Caco-2 (cell line): ENCODE results near the gene SLC1A7. TPM values are rescaled to one million over a fixed set of nuclear protein-coding genes. Genes with fewer than 3 reads are reported as not detected.

Experiments used
- BruUV-seq: library from RNA; stranded (reverse); fragments of 400-500 nt; replicated peaks from 2 replicates; lab custom pipeline; 2021; lab: Mats Ljungman, UMichigan
- CTCF ChIA-PET: fragments of 300-600 bp; sonication (Branson Sonifier 250); formaldehyde crosslinking; loops from one replicate; lab custom pipeline; 2022; ENCODE audit warnings: antibody characterized with exemption; lab: Charles Lee
- POLR2A ChIA-PET: fragments of 300-600 bp; sonication (Branson Sonifier 250); formaldehyde crosslinking; loops from one replicate; lab custom pipeline; 2022; ENCODE audit warnings: antibody characterized with exemption; lab: Charles Lee
- DNase-seq, 2 experiments: peaks; one replicate each; pipeline versions ENCODE4 v3.0.0 to v3.0.0-alpha.2; 2020 to 2022
- H3K27me3 ChIP-seq: replicated peaks from 2 replicates; pipeline ENCODE4 v1.6.0; 2011; ENCODE audit warnings: low read length; ENCODE audit not compliant: control insufficient read depth, insufficient read depth
- H3K36me3 ChIP-seq: 2 replicates; pipeline ENCODE4 v1.5.1; 2011; ENCODE audit warnings: low read length; ENCODE audit not compliant: control insufficient read depth, insufficient read depth
- H3K4me1 ChIP-seq: fragments of 250-450 bp; sonication (Bioruptor Pico); 2 replicates; pipeline ENCODE4 v1.5.1; 2020; ENCODE audit warnings: mild to moderate bottlenecking
- H3K4me3 ChIP-seq: 2 replicates; pipeline ENCODE4 v1.5.1; 2011; ENCODE audit warnings: low read depth, mild to moderate bottlenecking, control low read depth, low read length
- H3K9me3 ChIP-seq: fragments of 250-450 bp; sonication (Bioruptor Pico); 2 replicates; pipeline ENCODE4 v1.5.1; 2020; ENCODE audit warnings: mild to moderate bottlenecking, moderate library complexity
- H3K27ac Mint-ChIP-seq: one replicate; pipeline ENCODE4 v1.8.0; 2022; ENCODE audit warnings: mixed read lengths; ENCODE audit not compliant: unreplicated experiment
- H3K27me3 Mint-ChIP-seq: one replicate; pipeline ENCODE4 v1.8.0; 2022; ENCODE audit warnings: mixed read lengths; ENCODE audit not compliant: insufficient read depth, unreplicated experiment
- H3K36me3 Mint-ChIP-seq: one replicate; pipeline ENCODE4 v1.8.0; 2022; ENCODE audit warnings: mild to moderate bottlenecking, mixed read lengths; ENCODE audit not compliant: insufficient read depth, unreplicated experiment
- H3K4me1 Mint-ChIP-seq: one replicate; pipeline ENCODE4 v1.8.0; 2022; ENCODE audit warnings: low read depth, mixed read lengths; ENCODE audit not compliant: unreplicated experiment
- H3K4me3 Mint-ChIP-seq: one replicate; pipeline ENCODE4 v1.8.0; 2022; ENCODE audit warnings: mild to moderate bottlenecking, moderate library complexity, mixed read lengths; ENCODE audit not compliant: unreplicated experiment
- H3K9me3 Mint-ChIP-seq: one replicate; pipeline ENCODE4 v1.8.0; 2022; ENCODE audit warnings: mixed read lengths; ENCODE audit not compliant: unreplicated experiment
- intact Hi-C: fragments of 100-400 bp; cut with micrococcal nuclease; formaldehyde crosslinking; loops from one replicate; pipeline ENCODE4 v1.10.0; 2022; ENCODE audit not compliant: unreplicated experiment
- total RNA-seq: library from RNA; stranded (reverse); gene quantifications from 2 replicates; pipeline ENCODE4 v1.2.3, GENCODE V29; 2022
- TF ChIP-seq, protein P1 (sequence below), 2 experiments: fragments of 200-600 bp in 1 of 2; IDR thresholded peaks; 1 replicate in 1 of 2; 2 replicates in 1 of 2; pipeline versions ENCODE4 v1.5.1 to v1.8.0; 2011 to 2022; ENCODE audit warnings: antibody characterized with exemption in 1 of 2, control low read depth in 1 of 2, inconsistent platforms in 1 of 2, low read depth in 1 of 2, low read length in 1 of 2, mild to moderate bottlenecking in 1 of 2, moderate library complexity in 1 of 2; ENCODE audit not compliant: insufficient read depth in 1 of 2, severe bottlenecking in 1 of 2, unreplicated experiment in 1 of 2

SLC1A7 gene
- total RNA-seq, 1 experiment from 2014 or later, result not detected

DNA sequence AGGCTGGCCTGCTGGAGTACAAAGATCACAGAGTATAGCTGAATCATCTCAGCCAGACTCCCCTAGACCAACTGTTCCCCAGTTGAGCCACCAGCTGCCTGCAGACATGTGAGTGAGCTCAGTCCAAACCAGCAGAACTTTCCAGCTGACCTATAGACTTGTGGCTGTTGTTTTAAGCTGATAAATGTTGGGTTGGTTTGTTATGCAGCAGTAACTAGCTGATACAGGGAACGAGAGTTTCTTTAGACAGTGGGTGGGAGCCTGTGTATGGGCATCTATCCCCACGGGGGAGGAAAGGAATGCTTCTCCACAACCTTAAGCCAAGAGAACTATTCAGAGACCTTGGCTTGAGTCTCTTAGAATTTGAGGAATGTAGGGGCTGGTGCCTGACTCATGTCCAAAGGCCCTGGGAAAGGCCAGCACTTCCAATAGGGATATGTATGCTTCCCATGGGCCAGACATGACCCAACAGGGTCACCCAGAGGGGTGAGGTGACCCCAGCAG, 30.1 kb downstream of the SLC1A7 start:
- ChIA-PET POLR2A (no interaction called here), CTCF (no interaction called here)
- H3K4me1 ChIP-seq, result peaks cover 46% of the 10 kb centered on the region
- intact Hi-C loops, result no loop called here
- no peak for DNase-seq
- H3K9me3 Mint-ChIP-seq, result no peaks in the 10 kb centered on the region
- no peak overlapping the region for H3K4me3 Mint-ChIP-seq
- peaks cover 31% of the 10 kb centered on the region for H3K4me1 Mint-ChIP-seq
- BruUV-seq, result no TSS peak
- TF ChIP-seq, protein P1, sequence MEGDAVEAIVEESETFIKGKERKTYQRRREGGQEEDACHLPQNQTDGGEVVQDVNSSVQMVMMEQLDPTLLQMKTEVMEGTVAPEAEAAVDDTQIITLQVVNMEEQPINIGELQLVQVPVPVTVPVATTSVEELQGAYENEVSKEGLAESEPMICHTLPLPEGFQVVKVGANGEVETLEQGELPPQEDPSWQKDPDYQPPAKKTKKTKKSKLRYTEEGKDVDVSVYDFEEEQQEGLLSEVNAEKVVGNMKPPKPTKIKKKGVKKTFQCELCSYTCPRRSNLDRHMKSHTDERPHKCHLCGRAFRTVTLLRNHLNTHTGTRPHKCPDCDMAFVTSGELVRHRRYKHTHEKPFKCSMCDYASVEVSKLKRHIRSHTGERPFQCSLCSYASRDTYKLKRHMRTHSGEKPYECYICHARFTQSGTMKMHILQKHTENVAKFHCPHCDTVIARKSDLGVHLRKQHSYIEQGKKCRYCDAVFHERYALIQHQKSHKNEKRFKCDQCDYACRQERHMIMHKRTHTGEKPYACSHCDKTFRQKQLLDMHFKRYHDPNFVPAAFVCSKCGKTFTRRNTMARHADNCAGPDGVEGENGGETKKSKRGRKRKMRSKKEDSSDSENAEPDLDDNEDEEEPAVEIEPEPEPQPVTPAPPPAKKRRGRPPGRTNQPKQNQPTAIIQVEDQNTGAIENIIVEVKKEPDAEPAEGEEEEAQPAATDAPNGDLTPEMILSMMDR (IDR thresholded peaks at IDR 0.05; ENCODE audit: insufficient read depth in 1 of 2, low read depth in 1 of 2, low read length in 1 of 2, severe bottlenecking in 1 of 2, unreplicated experiment in 1 of 2), result no peak
- no peak overlapping the region for H3K27ac Mint-ChIP-seq
- H3K36me3 Mint-ChIP-seq, result no peaks in the 10 kb centered on the region
- no peaks in the 10 kb centered on the region for H3K36me3 ChIP-seq
- H3K27me3 ChIP-seq, result no peaks in the 10 kb centered on the region
- 0 out of 2 replicates have a peak, but pooled peaks cover 3% of the 10 kb centered on the region for H3K9me3 ChIP-seq
- H3K4me3 ChIP-seq, result no peak overlapping the region
- H3K27me3 Mint-ChIP-seq, result peaks cover 8% of the 10 kb centered on the region

DNA sequence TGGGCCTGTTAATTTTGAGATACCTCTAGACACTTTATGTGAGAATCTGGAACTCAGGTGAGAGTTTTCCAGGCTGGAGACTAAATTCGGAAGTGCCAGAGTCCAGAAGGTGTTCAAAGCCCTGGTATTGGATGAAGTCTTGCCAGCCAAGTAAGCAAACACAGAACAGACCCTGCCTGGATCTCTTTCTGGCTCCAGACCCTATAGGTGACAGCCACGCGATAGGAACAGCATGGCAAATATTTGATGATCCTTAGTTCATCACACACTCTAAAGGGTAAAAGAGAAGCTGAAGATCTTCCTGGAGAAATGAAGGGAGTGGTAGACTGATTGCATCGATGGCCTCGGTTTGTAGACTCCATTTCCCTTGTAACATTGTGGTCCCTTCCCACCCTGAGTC, 30.7 kb downstream of the SLC1A7 start:
- no peaks in the 10 kb centered on the region for H3K9me3 Mint-ChIP-seq
- H3K9me3 ChIP-seq, result 0 out of 2 replicates have a peak, but pooled peaks cover 3% of the 10 kb centered on the region
- H3K4me3 Mint-ChIP-seq, result no peak overlapping the region
- H3K4me1 ChIP-seq, result peaks cover 41% of the 10 kb centered on the region
- no peaks in the 10 kb centered on the region for H3K27me3 ChIP-seq
- no TSS peak for BruUV-seq
- H3K27ac Mint-ChIP-seq, result peak overlapping the region; percentile 78
- ChIA-PET POLR2A (no interaction called here), CTCF (no interaction called here)
- H3K4me3 ChIP-seq, result no peak overlapping the region
- H3K36me3 Mint-ChIP-seq, result no peaks in the 10 kb centered on the region
- H3K4me1 Mint-ChIP-seq, result peaks cover 27% of the 10 kb centered on the region
- TF ChIP-seq, protein P1 (IDR thresholded peaks at IDR 0.05; ENCODE audit: insufficient read depth in 1 of 2, low read depth in 1 of 2, low read length in 1 of 2, severe bottlenecking in 1 of 2, unreplicated experiment in 1 of 2), result no peak
- H3K27me3 Mint-ChIP-seq, result peaks cover 8% of the 10 kb centered on the region
- intact Hi-C loops, result no loop called here
- no peaks in the 10 kb centered on the region for H3K36me3 ChIP-seq
- DNase-seq, result no peak

DNA sequence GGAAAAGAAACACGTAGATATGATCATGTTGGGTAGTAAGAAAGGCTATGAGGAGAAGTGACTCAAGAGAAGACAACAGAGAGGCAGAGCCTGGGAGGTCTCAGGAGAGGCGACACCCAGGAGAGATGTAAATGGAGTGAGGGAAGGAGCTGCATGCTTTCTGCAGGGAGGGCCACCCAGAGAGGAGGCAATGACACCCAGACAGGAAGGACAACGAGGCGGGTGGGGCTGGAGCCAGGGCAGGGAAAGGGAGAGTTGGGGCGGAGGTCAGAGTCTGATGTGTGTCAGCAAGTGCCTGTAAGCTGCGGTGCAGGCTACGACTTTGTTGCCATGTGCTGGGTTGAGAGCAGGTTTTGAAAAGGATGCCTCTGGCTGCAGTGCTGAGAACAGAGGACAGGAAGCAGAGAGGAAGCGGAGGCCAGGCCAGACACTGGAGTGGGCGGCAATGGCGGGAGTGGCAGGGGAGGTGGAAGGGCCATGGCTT, 31.3 kb downstream of the SLC1A7 start:
- intact Hi-C loops, result no loop called here
- DNase-seq, result peak; percentile 37 to 68
- CTCF ChIA-PET, result no interaction called here
- no TSS peak for BruUV-seq
- Mint-ChIP-seq H3K27ac (peak overlapping the region; percentile 78), H3K9me3 (no peaks in the 10 kb centered on the region), H3K4me3 (peak overlapping the region; percentile 32), H3K4me1 (peaks cover 26% of the 10 kb centered on the region), H3K36me3 (no peaks in the 10 kb centered on the region), H3K27me3 (peaks cover 8% of the 10 kb centered on the region)
- TF ChIP-seq, protein P1 (IDR thresholded peaks at IDR 0.05; ENCODE audit: insufficient read depth in 1 of 2, low read depth in 1 of 2, low read length in 1 of 2, severe bottlenecking in 1 of 2, unreplicated experiment in 1 of 2), result no peak
- POLR2A ChIA-PET, result no interaction called here
- Histone ChIP-seq H3K27me3 (no peaks in the 10 kb centered on the region), H3K9me3 (0 out of 2 replicates have a peak, but pooled peaks cover 3% of the 10 kb centered on the region), H3K4me3 (no peak overlapping the region), H3K36me3 (no peaks in the 10 kb centered on the region), H3K4me1 (peaks cover 35% of the 10 kb centered on the region)
